GM10847 (cell line): Measurements from ENCODE around the gene BAZ1B.

Experiments used
- POLR2A ChIP-seq: IDR thresholded peaks from 2 replicates; pipeline ENCODE4 v1.6.1; 2011; ENCODE audit not compliant: insufficient read length; ENCODE audit errors: extremely low read depth

BAZ1B gene

DNA sequence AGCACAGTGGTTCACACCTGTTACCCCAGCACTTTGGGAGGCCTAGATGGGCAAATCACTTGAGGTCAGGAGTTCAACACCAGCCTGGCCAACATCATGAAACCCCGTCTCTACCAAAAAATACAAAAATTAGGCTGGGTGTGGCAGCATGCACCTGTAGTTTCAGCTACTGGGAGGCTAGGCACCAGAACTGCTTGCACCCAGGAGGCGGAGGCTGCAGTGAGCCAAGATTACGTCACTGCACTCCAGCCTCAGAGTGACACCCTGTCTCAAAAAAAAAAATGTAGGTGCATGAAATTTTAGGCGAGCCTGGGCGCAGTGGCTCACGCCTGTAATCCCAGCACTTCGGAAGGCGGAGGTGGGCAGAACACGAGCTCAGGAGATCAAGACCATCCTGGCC, 25.7 kb upstream of the BAZ1B start:
- TF ChIP-seq POLR2A: no peak

DNA sequence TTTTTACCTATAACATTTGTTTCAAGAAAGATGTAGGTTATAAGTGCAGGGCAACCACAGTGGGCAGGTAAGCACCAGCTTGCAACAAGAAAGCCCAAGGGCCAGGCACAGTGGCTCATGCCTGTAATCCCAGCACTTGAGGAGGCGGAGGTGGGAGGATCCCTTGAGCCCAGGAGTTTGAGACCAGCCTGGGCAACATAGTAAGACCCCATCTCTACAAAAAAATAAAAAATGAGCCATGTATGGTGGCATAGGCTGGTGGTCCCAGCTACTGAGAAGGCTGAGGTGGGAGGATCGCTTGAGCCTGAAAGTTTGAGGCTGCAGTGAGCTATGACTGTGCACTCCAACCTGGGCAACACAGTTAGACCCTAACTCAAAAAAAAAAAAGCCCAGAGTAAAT, 22.6 kb upstream of the BAZ1B start:
- no peak for TF ChIP-seq POLR2A

DNA sequence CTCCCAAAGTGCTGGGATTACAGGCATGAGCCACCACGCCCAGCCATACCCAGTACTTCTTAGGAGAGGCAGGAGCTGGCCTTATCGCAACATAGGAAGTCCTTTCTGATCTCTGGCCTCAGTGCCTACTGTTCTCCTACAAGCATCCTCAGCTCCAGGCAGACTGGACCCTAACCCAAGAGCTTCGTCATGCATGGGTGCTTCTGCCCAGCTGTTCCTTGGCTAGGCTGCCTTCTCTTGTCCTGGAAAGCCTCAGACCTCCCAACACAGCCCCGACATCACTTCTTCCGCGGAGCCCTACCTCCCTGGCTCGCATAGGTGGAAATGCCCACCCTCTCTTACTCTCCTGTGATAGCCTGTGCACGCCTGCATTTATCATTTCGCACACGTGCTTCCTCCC, 19.6 kb upstream of the BAZ1B start:
- no peak for TF ChIP-seq POLR2A

DNA sequence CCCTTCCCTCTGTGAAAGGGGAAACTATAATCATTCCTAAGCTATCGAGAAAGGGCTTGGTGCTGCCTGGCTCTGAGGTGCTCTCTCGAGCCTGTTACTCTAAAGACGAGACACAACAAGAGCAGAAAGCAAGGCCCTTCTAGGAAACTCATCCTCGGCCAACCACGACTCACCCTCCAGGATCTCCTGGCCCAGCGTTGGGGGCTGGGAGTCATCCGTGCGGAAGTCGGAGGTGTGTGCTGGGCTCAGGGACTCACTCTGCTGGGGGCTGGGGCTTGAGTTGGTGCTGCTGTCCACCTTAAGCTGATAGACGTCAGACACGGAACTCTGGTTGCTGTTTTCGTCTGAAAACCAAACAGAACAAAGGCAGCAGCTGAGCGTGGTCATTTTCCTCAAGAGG, 17.6 kb upstream of the BAZ1B start:
- no peak for TF ChIP-seq POLR2A

DNA sequence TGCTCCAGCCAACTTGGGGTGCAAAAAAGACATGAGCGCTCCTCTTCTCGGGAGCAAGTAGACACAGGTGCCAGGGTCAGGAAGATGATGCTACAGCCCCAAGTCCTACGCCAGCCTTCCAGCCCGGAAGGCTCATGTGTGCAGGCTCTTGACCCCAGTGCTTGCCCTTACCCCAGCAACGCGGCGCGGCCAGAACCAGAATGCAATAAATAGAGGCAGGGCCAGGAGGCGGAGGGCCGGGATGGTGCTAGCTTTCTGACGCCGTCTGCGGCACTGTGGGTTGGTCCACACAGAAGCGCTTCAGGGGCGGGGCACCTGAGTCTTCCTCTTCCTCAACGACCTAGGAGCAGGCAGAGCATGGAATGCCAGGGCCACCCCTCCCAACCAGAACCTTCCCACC, 15.0 kb upstream of the BAZ1B start:
- no peak for TF ChIP-seq POLR2A

DNA sequence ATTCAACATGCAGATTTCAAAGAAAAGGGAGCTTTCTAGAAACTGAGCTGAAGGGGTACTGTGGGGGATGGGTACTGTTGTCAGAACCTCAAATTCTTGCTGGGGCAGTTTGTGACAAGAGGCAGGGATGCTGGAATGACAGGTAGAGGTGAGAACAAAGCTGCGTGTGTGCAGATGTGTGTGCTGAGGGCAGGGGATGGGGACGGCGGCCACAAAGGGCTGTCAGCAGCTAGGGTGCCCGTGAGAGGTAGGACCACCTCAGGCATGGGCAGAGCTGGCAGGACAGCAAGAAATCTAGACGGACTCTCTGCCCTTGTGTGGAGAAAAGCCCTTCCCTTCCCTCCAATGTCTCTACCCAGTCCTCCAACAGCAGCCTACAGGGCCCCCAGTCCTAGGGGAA, 14.4 kb upstream of the BAZ1B start:
- TF ChIP-seq POLR2A: no peak

DNA sequence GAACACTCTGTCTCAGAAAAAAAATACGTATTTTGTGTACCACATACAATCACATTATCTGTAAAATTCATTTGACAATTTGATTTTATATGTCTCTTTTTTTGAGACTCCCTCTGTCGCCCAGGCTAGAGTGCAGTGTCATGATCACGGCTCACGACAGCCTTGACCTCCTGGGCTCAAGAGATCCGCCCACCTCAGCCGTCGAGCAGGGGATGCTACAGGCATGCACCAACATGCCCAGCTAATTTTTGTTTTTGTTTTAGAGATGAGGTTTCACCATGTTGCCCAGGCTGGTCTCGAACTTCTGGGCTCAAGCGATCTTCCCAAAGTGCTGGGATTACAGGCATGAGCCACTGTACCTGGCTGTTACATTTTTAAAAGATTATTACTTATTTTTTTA, 11.6 kb upstream of the BAZ1B start:
- no peak for TF ChIP-seq POLR2A

DNA sequence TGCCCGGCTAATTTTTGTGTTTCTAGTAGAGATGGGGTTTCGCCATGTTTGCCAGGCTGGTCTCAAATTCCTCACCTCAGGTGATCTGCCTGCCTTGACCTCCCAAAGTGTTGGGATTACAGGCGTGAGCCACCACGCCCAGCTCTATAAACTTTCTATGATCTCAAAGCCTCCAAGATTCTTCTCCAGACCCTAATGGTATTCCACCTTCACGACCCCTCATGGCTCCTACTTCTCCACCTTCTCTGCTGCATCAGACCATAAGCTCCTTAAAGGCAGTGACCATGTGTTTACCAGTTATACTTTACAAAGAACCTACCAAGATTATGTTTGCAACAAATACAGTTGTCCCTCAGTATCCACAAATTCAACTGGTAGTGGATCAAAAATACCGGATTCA, 10.1 kb upstream of the BAZ1B start:
- TF ChIP-seq POLR2A: no peak

DNA sequence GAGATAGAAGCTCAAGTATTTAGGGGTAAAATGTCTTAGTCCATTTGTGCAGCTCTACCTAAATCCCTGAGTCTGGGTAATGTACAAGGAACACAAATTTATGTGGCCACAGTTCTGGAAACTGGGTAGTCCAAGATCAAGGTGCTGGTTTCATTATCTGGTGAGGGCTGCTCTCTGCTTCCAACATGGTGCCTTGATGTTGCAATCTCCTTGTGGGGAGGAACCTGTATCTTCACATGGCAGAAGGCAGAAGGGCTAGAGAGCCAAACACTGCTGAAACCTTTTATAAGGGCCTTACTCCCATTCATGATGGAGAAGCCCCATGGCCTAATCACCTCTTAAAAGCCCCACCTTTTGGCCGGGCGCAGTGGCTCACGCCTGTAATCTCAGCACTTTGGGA, 8.7 kb upstream of the BAZ1B start:
- TF ChIP-seq POLR2A: no peak

DNA sequence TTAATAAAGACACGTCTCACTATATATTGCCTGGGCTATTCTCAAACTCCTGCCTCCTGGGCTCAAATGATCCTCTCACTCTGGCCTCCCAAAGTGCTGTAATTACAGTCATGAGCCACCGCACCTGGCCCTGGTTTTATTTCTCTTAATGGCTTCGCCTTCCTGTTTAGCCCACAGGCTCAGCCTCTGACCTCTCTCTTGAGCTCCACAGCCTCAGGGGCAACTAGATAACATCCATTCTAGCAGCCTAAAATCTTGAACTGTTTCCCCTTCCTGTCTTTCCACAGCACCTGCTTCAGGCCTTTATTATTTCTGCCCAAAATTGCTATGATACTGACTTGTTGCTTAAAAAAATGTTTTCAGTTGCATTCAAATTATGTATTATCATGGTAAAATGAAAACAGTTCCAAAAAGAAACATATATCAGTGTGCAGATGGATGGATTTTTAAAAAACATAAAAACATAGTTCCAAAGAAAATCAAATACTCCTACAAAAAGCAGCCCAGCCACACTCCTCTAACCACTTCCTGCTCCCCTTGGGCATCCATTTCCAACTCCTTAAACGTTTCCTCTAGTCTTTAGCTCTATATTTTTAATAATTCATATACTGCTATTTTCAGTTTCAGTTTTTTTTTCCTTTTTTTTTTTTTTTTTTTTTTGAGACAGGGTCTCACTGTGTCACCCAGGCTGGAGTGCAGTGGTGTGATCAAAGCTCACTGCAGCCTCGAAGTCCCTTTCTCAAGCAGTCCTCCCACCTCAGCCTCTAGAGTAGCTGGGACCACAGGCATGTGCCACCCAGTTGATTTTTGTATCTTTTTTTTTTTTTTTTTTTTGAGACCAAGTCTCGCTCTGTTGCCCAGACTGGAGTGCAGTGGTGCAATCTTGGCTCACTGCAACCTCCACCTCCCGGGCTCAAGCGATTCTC, 5.1 kb upstream of the BAZ1B start:
- TF ChIP-seq POLR2A: no peak

DNA sequence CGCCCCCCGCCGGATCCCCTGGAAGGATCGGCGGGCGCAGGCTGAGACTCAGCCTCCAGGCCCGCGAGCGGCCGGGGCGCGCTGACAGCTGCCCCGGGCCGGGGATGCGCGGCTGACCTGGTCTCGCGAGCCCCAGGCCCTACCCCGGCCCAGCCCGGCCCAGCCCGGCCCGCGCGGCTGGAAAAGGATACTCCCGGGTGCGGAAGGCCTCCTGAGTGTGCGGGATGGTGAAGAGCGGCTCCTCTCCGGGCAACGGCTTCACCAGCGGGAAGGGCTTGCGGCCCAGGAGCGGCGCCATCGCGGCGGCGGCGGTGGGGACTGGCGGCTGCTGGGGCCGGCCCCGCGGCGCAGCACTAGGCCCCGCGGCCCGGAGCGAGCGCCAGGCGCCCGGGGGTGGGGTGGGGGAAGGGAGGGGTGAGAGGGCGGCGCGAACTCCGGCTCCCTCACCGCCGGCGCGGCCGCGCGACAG, 423 bp downstream of the BAZ1B start:
- no peak for TF ChIP-seq POLR2A

DNA sequence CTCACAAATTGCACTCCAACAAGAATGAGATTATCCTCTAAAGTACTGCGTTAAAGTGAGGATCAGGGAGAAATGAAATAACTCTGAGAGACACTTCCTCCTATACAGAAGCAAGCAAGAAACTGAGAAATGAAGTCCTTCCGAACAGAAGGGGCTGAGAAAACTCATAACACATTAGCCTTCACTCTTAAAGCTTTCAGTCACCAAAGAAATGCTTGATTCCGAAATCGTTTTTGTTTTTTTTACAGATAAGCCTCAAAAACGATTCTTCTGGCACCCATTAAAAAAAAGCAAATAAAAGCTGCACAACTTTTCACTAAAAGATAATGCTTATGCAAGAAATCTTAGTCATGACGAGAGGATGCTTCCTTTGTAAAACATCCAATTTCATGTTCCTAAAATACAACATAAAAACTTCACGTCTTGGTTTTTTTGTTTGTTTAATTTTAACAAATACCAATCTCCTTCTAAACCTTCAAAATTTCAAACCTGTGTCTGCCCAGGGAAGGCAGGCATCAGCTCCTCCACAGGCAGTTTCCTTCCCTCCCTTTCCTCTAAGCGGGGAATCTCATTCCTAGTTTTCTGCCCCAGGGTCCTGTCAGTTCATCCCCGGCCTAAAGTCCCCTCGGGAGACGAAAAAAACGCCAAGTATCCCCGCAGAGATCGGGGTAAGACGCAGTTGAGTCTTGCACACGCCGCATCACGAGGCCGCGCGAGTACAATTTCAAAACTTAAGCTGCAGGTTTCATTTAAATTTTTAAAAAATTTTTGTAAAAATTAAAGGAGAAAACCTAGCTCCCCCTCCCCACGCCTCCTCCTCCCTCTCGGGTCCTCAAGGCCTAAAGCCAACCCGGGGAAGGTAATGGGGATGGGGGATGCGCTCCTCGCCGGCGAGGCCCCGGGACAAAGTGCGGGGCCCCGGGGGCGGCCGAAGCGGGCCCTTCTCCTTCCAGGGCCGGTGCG, 1.1 kb downstream of the BAZ1B start:
- no peak for TF ChIP-seq POLR2A

DNA sequence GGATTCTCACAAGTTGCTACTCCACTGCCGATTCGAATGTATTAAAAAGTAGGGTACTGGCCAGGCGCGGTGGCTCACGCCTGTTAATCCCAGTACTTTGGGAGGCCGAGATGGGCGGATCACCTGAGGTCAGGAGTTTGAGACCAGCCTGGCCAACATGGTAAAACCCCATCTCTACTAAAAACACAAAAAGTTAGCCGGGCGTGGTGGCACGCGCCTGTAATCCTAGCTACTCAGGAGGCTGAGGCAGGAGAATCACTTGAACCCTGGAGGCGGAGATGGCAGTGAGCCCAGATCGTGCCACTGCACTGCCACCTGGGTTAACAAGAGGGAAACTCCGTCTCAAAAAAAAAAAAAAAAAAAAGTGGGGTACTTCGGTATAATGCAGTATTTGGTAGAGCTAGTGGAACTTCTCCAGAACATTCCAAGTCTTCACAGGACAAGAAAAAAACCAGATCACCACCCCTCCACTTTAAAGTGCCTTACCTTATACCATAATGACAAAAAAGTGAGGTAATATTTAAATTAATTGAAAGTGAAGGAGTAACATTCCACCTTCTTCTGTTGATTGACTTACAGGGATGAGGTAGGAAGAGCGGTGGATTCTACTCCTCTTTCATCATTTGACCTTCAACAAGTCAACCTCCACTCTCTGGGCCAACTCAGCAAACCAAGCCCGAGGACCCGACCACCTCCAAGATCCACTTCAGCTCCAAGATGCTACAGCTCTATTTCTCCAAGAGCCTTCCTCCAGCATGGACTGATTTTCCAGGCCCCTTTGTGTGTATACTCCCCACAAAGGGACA, 2.0 kb downstream of the BAZ1B start:
- TF ChIP-seq POLR2A: no peak

DNA sequence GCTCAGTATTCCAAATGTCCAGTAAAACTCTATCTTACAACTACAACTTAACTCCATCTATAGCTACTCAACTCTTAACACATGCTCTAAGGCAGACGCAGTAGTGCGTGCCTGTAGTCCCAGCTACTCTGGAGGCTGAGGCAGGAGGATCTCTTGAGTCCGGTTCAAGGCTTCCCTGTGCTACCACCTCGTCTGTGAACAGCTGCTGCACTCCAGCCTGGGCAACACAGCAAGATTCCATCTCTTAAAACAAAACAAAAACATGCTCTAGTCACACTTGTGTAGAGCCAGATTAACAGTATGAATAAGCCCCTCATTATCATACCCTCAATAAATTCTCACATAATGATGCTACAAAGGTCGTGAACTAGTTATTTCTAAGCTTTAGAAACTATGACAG, 3.6 kb downstream of the BAZ1B start:
- no peak for TF ChIP-seq POLR2A
